Subcutaneous adipose tissue (tissue), 4 donors: Measurements from ENCODE around the gene RIMS4. TPM values are rescaled to one million over a fixed set of nuclear protein-coding genes. Genes with fewer than 3 reads are reported as not detected.

Experiments
- CTCF ChIP-seq: fragments of 450-650 bp; IDR thresholded peaks from one replicate; pipeline ENCODE4 v1.5.1; 2016; ENCODE audit warnings: low read depth, mild to moderate bottlenecking, control low read depth, antibody characterized with exemption, moderate library complexity
- total RNA-seq, 4 donors: library from RNA; depleted of rRNA; stranded (reverse); fragments of >200 nt; gene quantifications; one replicate each; pipeline ENCODE4 v1.1.0, GENCODE V29; 2016

RIMS4 gene
- total RNA-seq, 4 donors from 2014 or later = 0.34 to 0.44 TPM; not detected in 2

- no peak for TF ChIP-seq CTCF
These were observed 20.6 kb upstream of the RIMS4 start for GRCh38 chr20:44830995-44831394.

GRCh38 chr20:44830523-44830922 is 20.2 kb upstream of the RIMS4 start:
- TF ChIP-seq CTCF = no peak

DNA sequence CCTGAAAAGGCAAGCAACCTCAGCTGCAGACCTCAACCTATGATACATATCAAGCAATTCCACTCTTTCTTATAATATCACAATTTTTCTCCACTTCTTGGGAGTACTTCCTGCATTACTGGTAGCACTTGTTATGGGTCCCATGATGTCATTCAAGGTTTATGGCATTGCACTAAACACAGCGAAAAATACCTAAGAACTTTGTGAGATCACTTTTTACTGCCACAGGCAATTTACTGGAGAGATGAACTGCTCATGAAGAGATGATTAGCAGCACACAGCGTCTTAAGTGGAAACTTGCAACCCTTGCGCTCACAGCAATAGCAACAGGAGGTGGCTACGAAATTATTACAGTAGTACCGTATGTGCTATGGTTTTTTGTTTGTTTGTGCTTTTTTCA is 19.3 kb upstream of the RIMS4 start:
- no peak for TF ChIP-seq CTCF

DNA sequence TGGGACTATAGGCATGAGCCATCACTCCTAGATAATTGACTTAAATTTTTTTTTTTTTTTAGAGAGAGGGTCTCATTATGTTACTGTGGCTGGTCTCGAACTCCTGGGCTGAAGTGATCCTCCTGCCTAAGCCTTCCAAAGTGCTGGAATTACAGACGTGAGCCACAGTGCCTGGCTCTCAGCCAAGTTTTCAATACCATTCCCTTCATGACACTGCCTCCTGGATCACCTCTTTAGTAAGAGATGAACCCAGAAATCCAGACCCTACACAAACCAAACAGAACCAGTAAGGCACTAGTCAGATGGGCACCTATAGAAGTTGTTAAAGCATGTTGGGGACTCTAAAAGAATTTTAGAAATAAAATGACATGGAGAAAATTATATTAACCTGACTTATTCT is 18.3 kb upstream of the RIMS4 start:
- TF ChIP-seq CTCF = no peak

DNA sequence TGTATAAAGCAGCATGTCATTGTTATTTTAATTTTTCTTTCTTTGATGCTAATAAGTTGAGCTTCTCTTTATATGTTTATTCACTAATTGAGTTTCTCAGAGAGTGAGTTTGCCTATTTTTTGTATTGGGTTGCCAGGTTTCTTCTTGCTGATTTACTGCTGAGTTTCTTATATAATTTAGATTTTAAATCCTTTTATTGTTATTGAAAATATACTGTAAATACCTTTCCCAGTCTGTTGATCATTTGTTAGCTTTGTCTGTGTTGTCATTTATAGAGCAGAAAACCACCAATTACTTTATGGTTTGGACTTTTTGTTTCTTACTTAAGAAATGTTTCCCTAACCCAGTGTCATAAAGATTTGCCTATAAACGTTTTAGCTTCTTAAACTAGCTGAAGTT is 17.1 kb upstream of the RIMS4 start:
- TF ChIP-seq CTCF = no peak

DNA sequence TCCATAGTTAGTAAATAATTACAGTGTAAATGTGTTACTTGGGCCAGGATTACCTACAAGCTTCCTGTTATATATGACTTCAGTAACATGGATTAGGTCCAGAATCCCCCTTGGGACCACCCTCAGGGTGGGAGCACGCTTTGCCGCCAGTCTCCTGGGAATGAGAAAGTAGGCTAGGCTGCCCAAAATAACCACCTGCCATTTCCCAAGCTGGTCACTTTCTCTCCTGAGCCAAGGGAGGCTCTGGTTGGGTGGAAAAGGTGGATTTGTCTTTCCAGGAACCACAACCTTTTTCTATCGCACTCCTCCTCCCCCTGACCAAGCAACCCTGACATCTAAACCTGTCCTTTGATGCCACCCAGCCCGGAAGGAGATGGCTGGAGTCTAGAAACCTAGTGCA is 9.6 kb upstream of the RIMS4 start:
- no peak for TF ChIP-seq CTCF

DNA sequence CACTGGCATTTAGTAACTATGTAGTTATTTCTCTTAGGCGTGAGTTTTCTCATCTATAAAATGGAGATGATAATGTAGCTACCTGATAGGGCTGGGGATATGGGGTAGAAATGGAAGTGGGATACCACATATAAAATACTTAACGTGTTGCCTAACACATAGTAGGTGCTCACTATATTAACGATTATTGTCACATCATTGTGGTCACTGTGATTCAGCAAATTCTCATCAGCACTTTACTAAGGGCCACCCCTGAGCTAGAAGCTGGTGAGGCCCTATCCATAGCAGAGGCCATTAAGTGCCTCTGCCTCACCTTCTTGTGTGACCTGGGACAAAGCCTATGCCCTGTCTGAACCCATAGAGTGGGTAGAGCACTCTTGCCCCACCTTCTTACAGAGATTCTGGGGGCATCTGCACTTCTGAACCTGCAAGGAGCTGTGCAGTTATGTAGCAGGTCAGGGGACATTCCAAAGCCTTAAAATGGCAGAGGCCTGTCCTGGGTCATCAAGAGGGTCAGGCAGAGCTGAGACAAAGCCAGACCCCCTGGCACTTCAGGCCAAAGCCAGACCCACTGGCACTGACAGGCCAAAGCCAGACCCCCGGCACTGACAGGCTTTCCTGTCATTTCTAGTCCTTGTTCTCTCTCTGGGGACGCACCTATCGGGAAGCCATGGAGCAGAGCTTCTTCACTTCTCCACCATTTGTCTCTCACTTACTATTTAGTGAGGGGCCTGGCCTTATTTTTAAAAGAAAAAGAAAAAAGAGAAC is 7.0 kb upstream of the RIMS4 start:
- TF ChIP-seq CTCF = no peak
